GM18505 (cell line): ENCODE results near the gene ZGRF1.
"Not testable (repeated sequence)": the region's sequence is repeated elsewhere in the genome, so short reads cannot be mapped to it uniquely, and the experiment has no call there.

Experiments used
- ATAC-seq: cut with Tn5 transposase; IDR thresholded peaks from one replicate; pipeline ENCODE4 v1.9.1; 2021; ENCODE audit not compliant: unreplicated experiment
- POLR2A ChIP-seq: IDR thresholded peaks from 4 replicates; pipeline ENCODE4 v1.6.1; 2011; ENCODE audit warnings: borderline replicate concordance; ENCODE audit not compliant: insufficient read depth, insufficient read length; ENCODE audit errors: extremely low read depth

ZGRF1 gene

DNA sequence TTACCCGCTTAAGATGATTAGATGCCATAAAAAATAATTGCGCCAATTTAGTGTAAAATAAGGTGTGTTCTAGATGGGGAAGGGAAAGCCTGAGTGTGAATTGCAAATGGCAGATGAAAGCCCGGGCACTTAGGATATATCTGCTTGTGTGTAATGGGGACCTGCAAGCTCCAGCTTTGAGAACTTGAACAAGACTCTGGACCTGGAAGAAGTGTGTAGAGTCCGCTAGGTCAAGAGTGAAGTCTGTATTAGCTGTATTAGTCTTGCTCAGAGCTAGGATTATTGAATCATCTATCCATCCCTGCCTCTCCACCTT lies 124.9 kb downstream of the ZGRF1 start:
- no peak for TF ChIP-seq POLR2A
- ATAC-seq, result no peak

DNA sequence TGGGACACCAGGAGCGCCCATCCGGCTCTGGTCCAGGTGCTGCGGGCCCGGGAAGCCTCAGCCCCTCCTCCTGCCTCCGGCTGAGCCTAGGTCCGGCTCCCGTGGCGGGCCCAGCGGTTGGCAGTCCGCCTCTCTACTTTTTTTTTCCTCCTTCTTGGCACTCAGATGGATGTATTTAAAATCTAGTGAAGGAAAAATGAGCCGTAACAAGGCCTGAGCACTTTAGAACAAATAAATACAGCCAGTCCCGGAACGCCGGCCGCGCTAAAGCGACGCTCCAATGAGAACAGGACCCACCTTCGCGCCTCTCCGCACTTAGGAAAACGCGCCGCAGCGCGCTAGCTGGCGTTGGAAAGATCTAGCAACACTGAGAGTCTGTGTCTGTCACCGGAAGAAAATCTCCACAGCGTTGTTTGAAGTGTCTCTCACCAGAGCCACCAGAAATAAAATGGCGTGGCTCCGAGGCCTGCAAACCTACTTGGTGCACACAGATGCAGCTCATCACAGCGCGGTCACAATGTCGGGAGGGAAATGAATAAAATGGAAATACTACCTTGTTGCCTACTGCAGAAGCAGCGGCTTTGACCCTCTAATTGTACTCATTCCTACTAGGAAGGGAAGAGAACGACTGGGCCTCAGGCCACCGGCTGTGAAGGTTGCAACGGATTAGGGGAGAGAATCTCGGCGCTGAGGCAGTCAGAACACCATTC lies 125.5 kb downstream of the ZGRF1 start:
- ATAC-seq, result no peak

DNA sequence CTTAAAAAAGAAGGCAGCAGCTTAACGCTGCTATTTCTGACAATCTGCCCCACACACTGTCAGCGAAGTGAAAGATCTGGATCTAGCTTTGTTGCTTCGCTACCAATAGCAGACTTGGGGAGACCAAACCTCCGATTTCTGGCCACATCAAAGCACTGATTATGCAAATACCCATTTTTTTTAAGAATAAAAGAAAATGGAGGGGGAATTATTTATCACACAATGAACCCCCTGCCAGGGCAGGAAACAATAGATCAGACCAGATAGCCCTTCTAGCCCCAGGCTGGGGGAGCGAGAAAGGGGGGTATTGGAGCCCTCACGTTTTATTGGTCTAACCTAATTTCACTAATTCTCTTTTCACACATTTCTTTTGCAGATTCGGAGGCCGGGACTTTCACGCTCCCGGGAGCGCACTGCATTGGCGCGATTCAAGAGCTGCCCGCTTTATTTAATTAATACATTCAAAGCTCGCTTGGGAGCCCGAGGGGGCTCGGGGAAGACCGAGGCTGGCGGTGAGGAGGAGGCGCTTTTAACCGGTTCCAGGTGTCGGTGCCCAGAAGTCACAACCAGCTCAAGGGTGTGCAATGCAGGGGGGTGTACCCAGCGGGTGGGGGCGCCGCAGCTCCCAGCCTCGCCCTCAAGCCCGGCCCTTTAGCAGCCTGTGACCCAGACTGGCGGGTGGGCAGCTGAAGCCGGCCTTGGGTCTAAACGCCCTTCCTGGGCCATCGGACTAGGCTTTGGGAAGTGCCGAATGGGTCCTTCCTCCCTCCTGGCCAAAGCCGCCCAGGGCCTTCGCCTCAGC lies 126.2 kb downstream of the ZGRF1 start:
- ATAC-seq, result no peak
- TF ChIP-seq POLR2A, result no peak

More for the DNA sequence above, 125.5 kb downstream of the ZGRF1 start:
- TF ChIP-seq POLR2A, result no peak

DNA sequence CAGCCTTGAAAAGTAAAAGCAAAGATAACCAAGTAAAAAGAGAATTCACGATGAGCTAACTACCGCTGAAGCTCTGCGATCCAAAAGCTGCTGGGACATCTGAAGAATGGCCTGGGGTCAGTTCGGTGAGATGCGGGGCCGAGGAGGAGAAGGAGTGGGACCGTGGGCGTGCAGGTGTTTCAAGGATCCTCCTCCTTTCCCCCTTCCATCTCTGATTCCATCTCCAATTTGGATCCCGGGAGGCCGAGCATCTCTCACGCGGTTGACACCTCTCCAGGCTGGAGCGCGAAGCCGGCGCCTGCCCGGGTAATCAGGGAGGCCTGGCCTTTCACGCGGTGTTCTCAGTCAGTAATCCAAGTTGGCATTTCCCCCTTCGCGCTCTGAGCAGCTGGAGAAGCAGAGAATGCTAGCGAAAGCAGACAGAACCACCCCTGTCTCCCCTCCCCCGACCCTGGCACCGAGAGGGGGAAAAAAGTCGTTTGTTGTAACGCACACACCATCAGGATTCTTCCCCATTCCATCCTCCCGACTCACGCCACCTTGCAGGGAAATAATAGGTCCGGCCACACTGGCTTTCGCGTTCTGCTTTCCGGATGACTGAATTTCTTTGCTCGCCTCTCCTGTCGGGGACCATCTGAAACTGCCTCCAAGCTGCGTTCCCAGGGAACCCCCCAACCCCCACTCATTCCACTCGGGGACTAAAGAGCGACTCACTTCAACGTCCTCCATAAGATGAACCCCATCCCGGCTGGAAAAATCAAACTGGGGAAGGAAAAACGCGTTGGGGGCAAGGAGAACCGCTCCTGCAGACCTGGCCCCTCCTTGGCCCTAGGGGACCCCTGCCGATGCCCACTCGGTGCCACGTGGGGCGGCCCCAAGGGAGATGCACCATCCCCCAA lies 127.2 kb downstream of the ZGRF1 start:
- no peak for ATAC-seq

DNA sequence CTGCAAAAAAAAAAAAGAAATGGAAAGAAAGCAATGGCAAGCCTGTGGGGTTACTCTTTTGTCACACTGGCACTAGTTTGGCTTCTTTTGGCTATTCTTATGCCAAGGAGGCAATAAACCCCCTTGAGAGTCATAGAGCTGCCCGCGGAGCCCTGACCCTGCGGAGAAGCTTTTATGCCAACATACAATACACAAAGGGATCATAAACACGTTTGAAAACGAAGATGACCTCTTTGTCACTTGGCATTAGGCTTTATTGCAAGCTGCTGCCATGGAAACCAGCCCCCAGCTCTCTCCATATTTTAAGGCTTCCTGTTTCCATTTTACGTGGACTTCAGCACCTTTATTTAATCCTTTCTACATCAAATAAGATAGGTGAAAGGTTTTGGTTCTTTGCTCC lies 128.4 kb downstream of the ZGRF1 start:
- ATAC-seq, result no peak
- TF ChIP-seq POLR2A, result no peak

More for the DNA sequence above, 127.2 kb downstream of the ZGRF1 start:
- no peak for TF ChIP-seq POLR2A

DNA sequence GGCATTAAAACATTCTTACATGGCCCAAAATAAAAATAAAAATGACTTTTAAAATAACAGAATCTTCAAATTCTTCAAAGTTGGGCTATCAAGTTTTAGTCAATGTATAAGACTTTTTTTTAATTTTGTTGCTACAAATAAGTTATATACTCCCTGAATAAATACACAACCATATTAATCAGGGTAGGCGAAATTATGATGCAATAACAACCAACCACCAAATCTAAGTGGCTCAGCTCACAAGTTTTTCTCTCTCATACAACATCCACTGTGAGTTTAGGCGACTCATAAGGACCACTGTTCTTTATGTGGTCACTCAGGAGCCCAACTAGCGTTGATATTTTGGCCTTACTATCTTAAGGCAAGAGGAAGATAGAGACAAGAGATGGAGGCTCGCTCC lies 131.9 kb downstream of the ZGRF1 start:
- TF ChIP-seq POLR2A, result no peak
- no peak for ATAC-seq

DNA sequence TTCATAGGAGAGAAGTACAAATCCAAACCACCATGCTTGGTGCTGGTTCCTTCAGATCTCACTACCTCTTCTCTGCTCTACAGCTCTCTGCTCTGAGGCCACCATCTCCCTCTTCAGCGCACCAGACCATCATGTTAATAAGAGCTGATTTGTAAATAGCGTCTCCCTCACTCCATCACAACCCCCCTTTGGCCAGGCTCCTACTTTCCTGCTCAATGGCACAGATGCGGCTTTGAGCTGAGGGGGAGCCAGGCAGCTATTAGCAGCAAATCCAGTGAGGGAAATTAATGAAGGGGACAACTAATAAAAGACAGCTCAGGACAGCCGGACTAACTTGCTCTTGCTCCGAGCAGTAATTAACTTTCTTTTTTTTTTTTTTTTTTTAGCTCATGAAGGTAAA lies 133.8 kb downstream of the ZGRF1 start:
- TF ChIP-seq POLR2A, result no peak

DNA sequence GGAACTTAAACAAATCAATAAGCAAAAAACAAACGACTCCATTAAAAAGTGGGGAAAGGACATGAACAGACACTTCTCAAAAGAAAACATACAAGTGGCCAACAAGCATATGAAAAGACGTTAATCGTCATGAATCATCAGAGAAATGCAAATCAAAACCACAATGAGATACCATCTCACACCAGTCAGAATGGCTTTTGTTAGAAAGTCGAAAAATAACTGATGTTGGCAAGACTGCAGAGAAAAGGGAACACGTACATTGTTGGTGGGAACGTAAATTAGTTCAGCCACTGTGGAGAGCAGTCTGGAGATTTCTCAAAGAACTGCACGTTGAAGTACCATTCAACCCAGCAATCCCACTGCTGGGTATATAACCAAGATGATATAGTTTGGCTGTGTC lies 144.4 kb downstream of the ZGRF1 start:
- no peak for TF ChIP-seq POLR2A
- ATAC-seq, result no peak

More for the DNA sequence above, 133.8 kb downstream of the ZGRF1 start:
- ATAC-seq, result no peak

DNA sequence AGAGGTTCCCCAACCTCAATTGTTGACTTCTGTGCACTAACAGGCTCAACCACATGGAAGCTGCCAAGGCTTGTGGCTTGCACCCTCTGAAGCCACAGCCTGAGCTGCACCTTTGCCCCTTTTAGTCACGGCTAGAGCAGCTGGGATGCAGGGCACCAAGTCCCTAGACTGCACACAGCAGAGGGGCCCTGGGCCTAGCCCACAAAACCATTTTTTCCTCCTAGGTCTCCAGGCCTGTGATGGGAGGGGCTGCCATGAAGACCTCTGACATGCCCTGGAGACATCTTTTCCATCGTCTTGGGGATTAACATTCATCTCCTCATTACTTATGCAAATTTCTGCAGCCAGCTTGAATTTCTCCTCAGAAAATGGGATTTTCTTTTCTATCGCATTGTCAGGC lies 145.9 kb downstream of the ZGRF1 start:
- not testable (repeated sequence) for ATAC-seq
